Type B pancreatic cell (in vitro differentiated cells): ENCODE data around the gene CHST7. TPM values are rescaled to one million over a fixed set of nuclear protein-coding genes. Genes with fewer than 3 reads are reported as not detected.
A peak's percentile ranks its signal among the peaks of the same experiment; 100 is the strongest.

Experiments used
- DNase-seq: peaks from one replicate; pipeline ENCODE4 v3.0.0; 2021; ENCODE audit warnings: mixed read lengths; ENCODE audit not compliant: unreplicated experiment; ENCODE audit errors: extremely low spot score
- H3K27ac Mint-ChIP-seq: 2 replicates; pipeline ENCODE4 v1.8.0; 2021; ENCODE audit warnings: mild to moderate bottlenecking, mixed read lengths
- H3K27me3 Mint-ChIP-seq: 2 replicates; pipeline ENCODE4 v1.8.0; 2021; ENCODE audit warnings: mixed read lengths
- H3K36me3 Mint-ChIP-seq: 2 replicates; pipeline ENCODE4 v1.8.0; 2021; ENCODE audit warnings: mixed read lengths
- H3K4me1 Mint-ChIP-seq: one replicate; pipeline ENCODE4 v1.8.0; 2021; ENCODE audit warnings: mixed read lengths; ENCODE audit not compliant: unreplicated experiment
- H3K4me3 Mint-ChIP-seq: 2 replicates; pipeline ENCODE4 v1.8.0; 2021; ENCODE audit warnings: mild to moderate bottlenecking, mixed read lengths
- H3K9me3 Mint-ChIP-seq: 2 replicates; pipeline ENCODE4 v1.8.0; 2021; ENCODE audit warnings: mixed read lengths
- CTCF ChIP-seq: fragments of 200-600 bp; sonication (generic); conservative IDR thresholded peaks from 2 replicates; pipeline ENCODE4 v1.5.0; 2021; ENCODE audit warnings: antibody characterized with exemption, mild to moderate bottlenecking
- total RNA-seq: library from RNA; stranded (reverse); gene quantifications from 2 replicates; pipeline ENCODE4 v1.2.1, GENCODE V29; 2021; ENCODE audit warnings: low replicate concordance

CHST7 gene
- total RNA-seq, 1 donor from 2014 or later = 3.8 TPM

- no peaks in the 10 kb centered on the region for H3K27me3 Mint-ChIP-seq
These were observed 61.0 kb downstream of the CHST7 start for GRCh38 chrX:46634577-46634976.

GRCh38 chrX:46635186-46635585, 61.6 kb downstream of the CHST7 start:
- no peak for DNase-seq

More at GRCh38 chrX:46634577-46634976, 61.0 kb downstream of the CHST7 start:
- Mint-ChIP-seq H3K9me3 (no peaks in the 10 kb centered on the region), H3K4me1 (no peaks in the 10 kb centered on the region), H3K36me3 (no peaks in the 10 kb centered on the region), H3K27ac (no peak overlapping the region), H3K4me3 (no peak overlapping the region)
- DNase-seq = no peak
- no peak for TF ChIP-seq CTCF

GRCh38 chrX:46636223-46636622, 62.7 kb downstream of the CHST7 start:
- Mint-ChIP-seq H3K36me3 (no peaks in the 10 kb centered on the region), H3K27me3 (no peaks in the 10 kb centered on the region), H3K4me1 (no peaks in the 10 kb centered on the region), H3K27ac (no peak overlapping the region), H3K9me3 (no peaks in the 10 kb centered on the region), H3K4me3 (no peak overlapping the region)
- DNase-seq = no peak
- no peak for TF ChIP-seq CTCF

More at GRCh38 chrX:46635186-46635585, 61.6 kb downstream of the CHST7 start:
- Mint-ChIP-seq H3K4me3 (no peak overlapping the region), H3K27me3 (no peaks in the 10 kb centered on the region), H3K27ac (no peak overlapping the region), H3K4me1 (no peaks in the 10 kb centered on the region), H3K9me3 (no peaks in the 10 kb centered on the region), H3K36me3 (no peaks in the 10 kb centered on the region)
- no peak for TF ChIP-seq CTCF

GRCh38 chrX:46637938-46638337, 64.4 kb downstream of the CHST7 start:
- no peak for DNase-seq
- Mint-ChIP-seq H3K27me3 (no peaks in the 10 kb centered on the region), H3K27ac (no peak overlapping the region), H3K36me3 (no peaks in the 10 kb centered on the region), H3K9me3 (no peaks in the 10 kb centered on the region), H3K4me3 (no peak overlapping the region), H3K4me1 (no peaks in the 10 kb centered on the region)
- TF ChIP-seq CTCF = no peak

- DNase-seq = no peak
- Mint-ChIP-seq H3K27me3 (no peaks in the 10 kb centered on the region), H3K4me3 (no peak overlapping the region), H3K9me3 (no peaks in the 10 kb centered on the region), H3K36me3 (no peaks in the 10 kb centered on the region), H3K27ac (no peak overlapping the region), H3K4me1 (no peaks in the 10 kb centered on the region)
- peak; percentile 41 for TF ChIP-seq CTCF
These were observed 68.6 kb downstream of the CHST7 start for GRCh38 chrX:46642145-46642544.

GRCh38 chrX:46643636-46644035, 70.1 kb downstream of the CHST7 start:
- H3K4me1 Mint-ChIP-seq = no peaks in the 10 kb centered on the region
- H3K27me3 Mint-ChIP-seq = no peaks in the 10 kb centered on the region
- no peaks in the 10 kb centered on the region for H3K36me3 Mint-ChIP-seq
- H3K9me3 Mint-ChIP-seq = no peaks in the 10 kb centered on the region
- H3K4me3 Mint-ChIP-seq = no peak overlapping the region
- H3K27ac Mint-ChIP-seq = no peak overlapping the region
- DNase-seq = no peak
- no peak for TF ChIP-seq CTCF
